ENCODE results near the gene PSMC2. TPM values are rescaled to one million over a fixed set of nuclear protein-coding genes. Genes with fewer than 3 reads are reported as not detected.

PSMC2 gene
- total RNA-seq, 1 donor from 2014 or later: 94.3 TPM

DNA sequence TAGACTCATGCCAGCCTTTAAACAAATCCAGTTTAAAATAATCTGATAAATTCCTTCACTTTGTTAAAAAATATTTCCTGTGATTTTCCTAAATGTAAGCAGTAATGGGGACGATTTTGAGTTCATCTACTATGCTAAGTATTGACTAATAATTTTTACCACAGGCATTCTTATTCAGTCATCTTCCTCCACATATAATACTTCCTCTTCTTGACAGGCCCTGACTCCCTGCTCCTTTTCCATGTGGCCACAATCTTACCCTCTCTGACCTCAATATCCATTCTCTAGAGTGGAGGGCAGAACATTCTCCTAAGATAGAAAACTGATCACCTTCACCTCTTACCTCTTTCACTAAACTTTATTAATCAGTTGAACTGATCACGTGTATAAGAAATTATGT, 10.7 kb upstream of the PSMC2 start:
- no peaks in the 10 kb centered on the region for H3K9me3 Mint-ChIP-seq
- peaks cover 65% of the 10 kb centered on the region for H3K36me3 Mint-ChIP-seq (ENCODE audit: low read depth)
- no peak overlapping the region for H3K27ac Mint-ChIP-seq
- no peak overlapping the region for H3K4me3 Mint-ChIP-seq
- intact Hi-C loops (cut with micrococcal nuclease): no loop called here
- POLR2A ChIA-PET: no interaction called here
- H3K27me3 Mint-ChIP-seq: no peaks in the 10 kb centered on the region
- DNase-seq: no peak
- H3K4me1 Mint-ChIP-seq: peaks cover 9% of the 10 kb centered on the region
- no peak for ATAC-seq (ENCODE audit: low read depth)
- CTCF ChIA-PET: no interaction called here
- TF ChIP-seq, protein P1, sequence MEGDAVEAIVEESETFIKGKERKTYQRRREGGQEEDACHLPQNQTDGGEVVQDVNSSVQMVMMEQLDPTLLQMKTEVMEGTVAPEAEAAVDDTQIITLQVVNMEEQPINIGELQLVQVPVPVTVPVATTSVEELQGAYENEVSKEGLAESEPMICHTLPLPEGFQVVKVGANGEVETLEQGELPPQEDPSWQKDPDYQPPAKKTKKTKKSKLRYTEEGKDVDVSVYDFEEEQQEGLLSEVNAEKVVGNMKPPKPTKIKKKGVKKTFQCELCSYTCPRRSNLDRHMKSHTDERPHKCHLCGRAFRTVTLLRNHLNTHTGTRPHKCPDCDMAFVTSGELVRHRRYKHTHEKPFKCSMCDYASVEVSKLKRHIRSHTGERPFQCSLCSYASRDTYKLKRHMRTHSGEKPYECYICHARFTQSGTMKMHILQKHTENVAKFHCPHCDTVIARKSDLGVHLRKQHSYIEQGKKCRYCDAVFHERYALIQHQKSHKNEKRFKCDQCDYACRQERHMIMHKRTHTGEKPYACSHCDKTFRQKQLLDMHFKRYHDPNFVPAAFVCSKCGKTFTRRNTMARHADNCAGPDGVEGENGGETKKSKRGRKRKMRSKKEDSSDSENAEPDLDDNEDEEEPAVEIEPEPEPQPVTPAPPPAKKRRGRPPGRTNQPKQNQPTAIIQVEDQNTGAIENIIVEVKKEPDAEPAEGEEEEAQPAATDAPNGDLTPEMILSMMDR (IDR thresholded peaks at IDR 0.05): no peak

GRCh38 chr7:103338864-103339263, 8.6 kb upstream of the PSMC2 start:
- Mint-ChIP-seq H3K36me3 (ENCODE audit: low read depth) (peaks cover 60% of the 10 kb centered on the region), H3K27me3 (no peaks in the 10 kb centered on the region), H3K27ac (no peak overlapping the region), H3K4me3 (no peak overlapping the region), H3K4me1 (peaks cover 21% of the 10 kb centered on the region), H3K9me3 (no peaks in the 10 kb centered on the region)
- intact Hi-C loops (cut with micrococcal nuclease): no loop called here
- TF ChIP-seq, protein P1 (IDR thresholded peaks at IDR 0.05): no peak
- no peak for DNase-seq
- ATAC-seq (ENCODE audit: low read depth): no peak
- CTCF ChIA-PET: no interaction called here
- POLR2A ChIA-PET: interaction anchor here (0.7 kb wide), 1 partner anchor 9 kb away, joined by 3 read pairs; the partner anchor contains the start of gene PSMC2

- peaks cover 55% of the 10 kb centered on the region for H3K36me3 Mint-ChIP-seq (ENCODE audit: low read depth)
- no peaks in the 10 kb centered on the region for H3K27me3 Mint-ChIP-seq
- H3K27ac Mint-ChIP-seq: no peak overlapping the region
- H3K4me1 Mint-ChIP-seq: peaks cover 35% of the 10 kb centered on the region
- ATAC-seq (ENCODE audit: low read depth) (no peak), DNase-seq (no peak)
- ChIA-PET CTCF (no interaction called here), POLR2A (no interaction called here)
- TF ChIP-seq, protein P1 (IDR thresholded peaks at IDR 0.05): no peak
- no peak overlapping the region for H3K4me3 Mint-ChIP-seq
- intact Hi-C loops (cut with micrococcal nuclease): loop anchor here (10.0 kb wide), 1 partner anchor 267 kb away; the partner anchor contains the start of genes ARMC10 and FBXL13
- H3K9me3 Mint-ChIP-seq: no peaks in the 10 kb centered on the region
Measured at GRCh38 chr7:103341466-103341865, 6.0 kb upstream of the PSMC2 start.

DNA sequence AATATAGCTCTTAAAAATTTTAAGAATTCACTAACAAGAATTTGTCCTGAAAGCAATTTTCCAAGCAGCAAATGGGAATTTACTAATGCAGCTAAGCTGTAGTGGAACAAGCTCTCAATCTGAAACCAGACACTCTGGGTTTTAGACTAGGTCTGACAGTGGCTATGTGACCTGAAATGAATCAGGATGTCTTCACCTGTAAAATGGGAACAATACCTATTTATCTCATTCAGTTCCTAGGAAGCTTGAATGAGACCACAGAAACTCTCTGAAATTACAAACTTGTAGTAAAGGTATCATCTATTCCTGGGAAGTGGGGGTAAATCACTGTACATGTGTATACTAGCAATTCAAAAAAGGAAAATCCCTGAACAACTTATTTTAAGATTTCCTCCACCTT, 4.1 kb upstream of the PSMC2 start:
- CTCF ChIA-PET: no interaction called here

GRCh38 chr7:103343758-103344452, 3.5 kb upstream of the PSMC2 start:
- H3K36me3 Mint-ChIP-seq (ENCODE audit: low read depth): peaks cover 46% of the 10 kb centered on the region
- DNase-seq: no peak
- TF ChIP-seq, protein P1 (IDR thresholded peaks at IDR 0.05): no peak
- H3K4me3 Mint-ChIP-seq: peak overlapping the region; percentile 99
- ChIA-PET CTCF (interaction anchor here (0.6 kb wide), 1 partner anchor 101 kb away, joined by 3 read pairs; no protein-coding TSS in a partner anchor), POLR2A (interaction anchor here (0.7 to 1.3 kb wide), 2 partner anchors 21 to 38 kb away, joined by 3 to 4 read pairs; no protein-coding TSS in a partner anchor)
- H3K27me3 Mint-ChIP-seq: no peaks in the 10 kb centered on the region
- ATAC-seq (ENCODE audit: low read depth): peak; percentile 7
- intact Hi-C loops (cut with micrococcal nuclease): loop anchor here (1.0 to 10.0 kb wide), 4 partner anchors 47 to 595 kb away; partner anchors contain the start of genes ARMC10, FAM185A, FBXL13 and NAPEPLD
- peaks cover 54% of the 10 kb centered on the region for H3K4me1 Mint-ChIP-seq
- peak overlapping the region; percentile 94 for H3K27ac Mint-ChIP-seq
- no peaks in the 10 kb centered on the region for H3K9me3 Mint-ChIP-seq

More for the DNA sequence above, 4.1 kb upstream of the PSMC2 start:
- POLR2A ChIA-PET: interaction anchor here (0.6 to 1.3 kb wide), 4 partner anchors 9 to 38 kb away, joined by 3 to 4 read pairs (median 4); no protein-coding TSS in a partner anchor
- no peak for DNase-seq
- TF ChIP-seq, protein P1 (IDR thresholded peaks at IDR 0.05): no peak
- Mint-ChIP-seq H3K4me1 (peaks cover 48% of the 10 kb centered on the region), H3K27me3 (no peaks in the 10 kb centered on the region), H3K4me3 (peak overlapping the region; percentile 99), H3K36me3 (ENCODE audit: low read depth) (peaks cover 46% of the 10 kb centered on the region), H3K27ac (no peak overlapping the region), H3K9me3 (no peaks in the 10 kb centered on the region)
- intact Hi-C loops (cut with micrococcal nuclease): loop anchor here (10.0 kb wide), 1 partner anchor 269 kb away; the partner anchor contains the start of genes ARMC10 and FBXL13
- ATAC-seq (ENCODE audit: low read depth): no peak
